Measurements from ENCODE around the gene KCNJ12.

The KCNJ12 gene

GRCh38 chr17:21365016-21365415, 11.1 kb upstream of the KCNJ12 start:
- DNase-seq (ENCODE audit: low read depth in 2 of 2): no peak

GRCh38 chr17:21368545-21369246, 7.5 kb upstream of the KCNJ12 start:
- no peak for DNase-seq (ENCODE audit: low read depth in 2 of 2)

DNA sequence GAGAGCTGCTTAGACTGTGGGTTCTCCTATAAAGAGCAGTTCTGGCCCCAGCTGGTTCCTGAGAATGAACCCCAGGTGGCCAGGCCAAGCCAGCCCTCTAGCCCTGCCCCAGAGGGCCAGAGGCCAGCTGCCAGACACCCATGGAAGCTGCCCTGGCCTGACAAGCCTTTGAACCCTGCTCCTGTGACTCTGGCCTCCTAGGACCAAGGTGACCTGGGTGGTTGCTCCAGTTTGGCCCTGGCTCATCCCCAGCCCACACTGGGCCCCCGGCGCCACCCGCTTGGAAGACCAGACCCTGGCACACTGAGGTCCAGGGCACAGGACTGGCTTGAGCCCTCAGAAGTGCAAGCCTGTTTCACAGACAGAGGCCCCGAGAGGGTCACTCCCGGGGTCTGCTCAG, 6.8 kb upstream of the KCNJ12 start:
- DNase-seq (ENCODE audit: low read depth in 2 of 2): no peak

DNA sequence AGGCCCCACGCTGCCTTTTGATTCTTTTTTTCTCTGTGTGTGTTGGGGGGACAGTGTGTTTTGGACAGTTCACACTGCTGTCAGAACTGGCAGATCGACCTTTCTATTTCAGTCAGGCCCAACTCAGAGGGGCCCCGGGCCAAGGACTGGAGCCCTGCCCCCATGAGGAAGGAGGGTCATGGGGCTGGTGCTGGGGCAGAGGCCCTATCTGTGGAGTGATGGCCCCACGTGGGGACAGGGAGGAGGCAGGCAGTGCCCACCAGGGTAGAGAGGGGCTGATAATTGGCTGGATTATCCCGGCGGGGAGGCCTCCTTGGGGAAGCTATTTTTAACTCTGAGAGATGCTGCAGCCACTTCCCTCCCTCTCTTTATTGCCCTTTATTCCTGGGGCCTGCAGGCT, 5.7 kb upstream of the KCNJ12 start:
- no peak for DNase-seq (ENCODE audit: low read depth in 2 of 2)

- DNase-seq (ENCODE audit: low read depth in 2 of 2): no peak
Measured at GRCh38 chr17:21371511-21372081, 4.6 kb upstream of the KCNJ12 start.

GRCh38 chr17:21372256-21372954, 3.8 kb upstream of the KCNJ12 start:
- DNase-seq (ENCODE audit: low read depth in 2 of 2): no peak

DNA sequence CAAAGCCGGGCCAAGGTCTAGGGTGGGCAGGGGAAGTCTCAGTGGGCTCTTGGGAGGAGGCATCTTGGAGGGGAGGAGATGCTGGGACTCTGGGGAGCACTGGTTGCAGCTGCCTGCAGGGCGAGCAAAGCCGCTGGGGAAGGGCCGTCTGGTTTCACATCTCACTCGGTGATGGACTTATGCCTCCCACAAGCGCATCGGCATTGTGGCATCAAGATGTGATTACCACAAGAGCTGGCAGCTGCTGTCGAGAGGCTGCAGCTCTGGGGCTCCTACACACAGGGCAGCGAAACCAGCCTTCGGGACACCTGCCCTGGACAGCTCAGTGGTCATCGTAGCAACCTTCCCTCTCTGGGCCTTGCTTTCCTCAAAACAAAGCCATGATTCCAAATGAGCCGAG, 3.1 kb upstream of the KCNJ12 start:
- DNase-seq (ENCODE audit: low read depth in 2 of 2): no peak

- DNase-seq (ENCODE audit: low read depth in 2 of 2): no peak
Measured at GRCh38 chr17:21373696-21374440, 2.3 kb upstream of the KCNJ12 start.

- no peak for DNase-seq (ENCODE audit: low read depth in 2 of 2)
Measured at GRCh38 chr17:21374441-21375161, 1.6 kb upstream of the KCNJ12 start.

- no peak for DNase-seq (ENCODE audit: low read depth in 2 of 2)
Measured at GRCh38 chr17:21375162-21375560, 996 bp upstream of the KCNJ12 start.

- no peak for DNase-seq (ENCODE audit: low read depth in 2 of 2)
Measured at GRCh38 chr17:21375757-21376080, 438 bp upstream of the KCNJ12 start.

GRCh38 chr17:21376759-21377690, 868 bp downstream of the KCNJ12 start:
- no peak for DNase-seq (ENCODE audit: low read depth in 2 of 2)

DNA sequence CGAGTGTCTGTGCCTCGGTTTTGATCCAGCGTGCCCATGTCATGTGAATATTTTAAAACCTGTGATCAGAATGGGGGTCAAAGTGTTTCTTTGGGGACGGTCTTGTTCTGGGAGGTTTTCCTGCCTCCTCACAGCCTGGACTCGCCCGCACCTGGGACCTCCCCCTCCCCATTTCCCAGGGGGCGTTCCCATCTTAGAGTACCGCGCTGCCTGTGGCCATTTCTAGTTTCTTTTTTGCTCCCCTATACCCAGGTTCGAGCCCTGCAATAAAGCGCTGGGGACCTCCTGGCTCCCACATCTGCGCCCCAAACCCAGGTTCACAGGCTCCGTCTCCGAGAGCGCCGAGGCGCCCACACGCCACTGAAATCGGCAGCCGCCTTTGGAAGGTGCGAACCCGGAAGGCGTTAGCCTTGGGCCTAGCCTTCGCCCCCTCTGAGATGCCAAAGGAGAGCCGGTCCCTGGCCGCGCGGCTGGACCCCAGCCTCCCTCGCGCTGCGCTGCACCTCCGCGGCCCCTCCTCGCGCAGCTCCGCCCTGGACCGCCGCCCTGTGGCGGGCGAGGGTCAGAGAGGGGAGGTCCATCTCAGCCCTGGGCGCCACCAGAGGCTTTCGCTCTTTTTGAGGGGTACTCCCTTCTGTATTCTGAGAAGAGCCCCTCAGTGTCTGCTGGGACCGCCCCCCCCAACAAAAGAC, 1.7 kb downstream of the KCNJ12 start:
- DNase-seq (ENCODE audit: low read depth in 2 of 2): no peak

GRCh38 chr17:21378553-21378952, 2.4 kb downstream of the KCNJ12 start:
- no peak for DNase-seq (ENCODE audit: low read depth in 2 of 2)

- DNase-seq (ENCODE audit: low read depth in 2 of 2): no peak
Measured at GRCh38 chr17:21379080-21379711, 3.0 kb downstream of the KCNJ12 start.

GRCh38 chr17:21380659-21381058, 4.5 kb downstream of the KCNJ12 start:
- DNase-seq (ENCODE audit: low read depth in 2 of 2): no peak

GRCh38 chr17:21381076-21381706, 5.0 kb downstream of the KCNJ12 start:
- no peak for DNase-seq (ENCODE audit: low read depth in 2 of 2)

GRCh38 chr17:21382560-21383495, 6.7 kb downstream of the KCNJ12 start:
- no peak for DNase-seq (ENCODE audit: low read depth in 2 of 2)
